Measurements from ENCODE around the gene NKAPD1.

GRCh38 chr11:112042961-112043304 is 31.2 kb upstream of the NKAPD1 start:
- TF ChIP-seq, protein P1, sequence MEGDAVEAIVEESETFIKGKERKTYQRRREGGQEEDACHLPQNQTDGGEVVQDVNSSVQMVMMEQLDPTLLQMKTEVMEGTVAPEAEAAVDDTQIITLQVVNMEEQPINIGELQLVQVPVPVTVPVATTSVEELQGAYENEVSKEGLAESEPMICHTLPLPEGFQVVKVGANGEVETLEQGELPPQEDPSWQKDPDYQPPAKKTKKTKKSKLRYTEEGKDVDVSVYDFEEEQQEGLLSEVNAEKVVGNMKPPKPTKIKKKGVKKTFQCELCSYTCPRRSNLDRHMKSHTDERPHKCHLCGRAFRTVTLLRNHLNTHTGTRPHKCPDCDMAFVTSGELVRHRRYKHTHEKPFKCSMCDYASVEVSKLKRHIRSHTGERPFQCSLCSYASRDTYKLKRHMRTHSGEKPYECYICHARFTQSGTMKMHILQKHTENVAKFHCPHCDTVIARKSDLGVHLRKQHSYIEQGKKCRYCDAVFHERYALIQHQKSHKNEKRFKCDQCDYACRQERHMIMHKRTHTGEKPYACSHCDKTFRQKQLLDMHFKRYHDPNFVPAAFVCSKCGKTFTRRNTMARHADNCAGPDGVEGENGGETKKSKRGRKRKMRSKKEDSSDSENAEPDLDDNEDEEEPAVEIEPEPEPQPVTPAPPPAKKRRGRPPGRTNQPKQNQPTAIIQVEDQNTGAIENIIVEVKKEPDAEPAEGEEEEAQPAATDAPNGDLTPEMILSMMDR (IDR thresholded peaks at IDR 0.05) = no peak
- TF ChIP-seq POLR2A (IDR thresholded peaks at IDR 0.05) = no peak

Measured in heart left ventricle (tissue), 13 donors.